22Rv1 (cell line): ENCODE measurements around the gene RUFY2.

Experiments
- H3K27ac ChIP-seq: fragments of 450-650 bp; 2 replicates; pipeline ENCODE4 v1.5.1; 2017
- CTCF ChIP-seq: fragments of 450-650 bp; IDR thresholded peaks from 2 replicates; pipeline ENCODE4 v1.5.1; 2017; ENCODE audit warnings: mild to moderate bottlenecking
- ZFX ChIP-seq: fragments of 450-650 bp; IDR thresholded peaks from 2 replicates; pipeline ENCODE4 v1.6.1; 2017; ENCODE audit warnings: antibody characterized with exemption, borderline replicate concordance

The RUFY2 gene

GRCh38 chr10:68402276-68402675, 4.8 kb downstream of the RUFY2 start:
- H3K27ac ChIP-seq = no peak overlapping the region
- TF ChIP-seq ZFX (no peak), CTCF (no peak)

- H3K27ac ChIP-seq = no peak overlapping the region
- TF ChIP-seq ZFX (no peak), CTCF (no peak)
Measured at GRCh38 chr10:68397005-68397404, 10.1 kb downstream of the RUFY2 start.

- TF ChIP-seq CTCF (no peak), ZFX (no peak)
- no peak overlapping the region for H3K27ac ChIP-seq
Measured at GRCh38 chr10:68385740-68386139, 21.3 kb downstream of the RUFY2 start.

- H3K27ac ChIP-seq = no peak overlapping the region
- TF ChIP-seq ZFX = no peak
- no peak for TF ChIP-seq CTCF
Measured at GRCh38 chr10:68371604-68372003, 35.5 kb downstream of the RUFY2 start.

GRCh38 chr10:68367121-68367520, 40.0 kb downstream of the RUFY2 start:
- H3K27ac ChIP-seq = no peak overlapping the region
- TF ChIP-seq CTCF (no peak), ZFX (no peak)

- no peak for TF ChIP-seq ZFX
- no peak for TF ChIP-seq CTCF
- no peak overlapping the region for H3K27ac ChIP-seq
Measured at GRCh38 chr10:68366600-68366999, 40.5 kb downstream of the RUFY2 start.

- H3K27ac ChIP-seq = no peak overlapping the region
- TF ChIP-seq ZFX (no peak), CTCF (no peak)
Measured at GRCh38 chr10:68365611-68366010, 41.5 kb downstream of the RUFY2 start.
